GM12891 (cell line): ENCODE data around the gene CNOT4.

Experiments used
- POLR2A ChIP-seq: IDR thresholded peaks from 2 replicates; pipeline ENCODE4 v1.6.1; 2011; ENCODE audit warnings: low read depth, low read length, control low read depth
- POLR2AphosphoS5 ChIP-seq: IDR thresholded peaks from 2 replicates; pipeline ENCODE4 v1.6.1; 2011; ENCODE audit warnings: low read depth, low read length, control low read depth

DNA sequence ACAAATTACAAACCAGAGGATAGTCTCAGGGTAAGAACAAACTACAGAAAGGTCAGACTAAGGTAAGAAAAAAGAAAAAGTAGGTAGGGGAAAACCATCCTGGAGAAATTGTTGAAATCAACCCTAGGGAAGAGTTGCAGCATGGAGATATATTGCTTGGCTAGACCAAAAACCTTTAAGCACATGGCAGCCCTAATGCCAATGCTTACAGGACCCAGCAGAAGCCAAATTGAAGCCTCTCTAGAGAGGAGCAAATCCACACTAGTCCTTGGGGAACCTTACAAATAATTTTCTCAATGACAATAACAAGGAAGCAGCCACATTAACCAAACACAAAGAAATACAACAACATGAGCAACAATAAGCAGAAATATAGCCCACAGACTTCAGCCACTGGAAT is 81.9 kb downstream of the CNOT4 start:
- no peak for TF ChIP-seq POLR2AphosphoS5
- no peak for TF ChIP-seq POLR2A
